GM18873 (cell line): ENCODE measurements around the gene ENDOD1.

Experiments
- ATAC-seq: cut with Tn5 transposase; IDR thresholded peaks from one replicate; pipeline ENCODE4 v1.9.1; 2021; ENCODE audit warnings: mild to moderate bottlenecking, moderate library complexity, moderate number of reproducible peaks; ENCODE audit not compliant: unreplicated experiment, low FRiP score

ENDOD1 gene

GRCh38 chr11:95156916-95157541 is 67.4 kb downstream of the ENDOD1 start:
- ATAC-seq = no peak

- no peak for ATAC-seq
These were observed 68.2 kb downstream of the ENDOD1 start for GRCh38 chr11:95157824-95158223.

- no peak for ATAC-seq
These were observed 71.6 kb downstream of the ENDOD1 start for GRCh38 chr11:95161248-95161647.

- no peak for ATAC-seq
These were observed 73.5 kb downstream of the ENDOD1 start for GRCh38 chr11:95163106-95163505.

GRCh38 chr11:95165638-95166037 is 76.0 kb downstream of the ENDOD1 start:
- ATAC-seq = no peak

GRCh38 chr11:95166781-95167180 is 77.1 kb downstream of the ENDOD1 start:
- no peak for ATAC-seq

GRCh38 chr11:95170294-95170693 is 80.6 kb downstream of the ENDOD1 start:
- ATAC-seq = no peak

GRCh38 chr11:95175818-95176380 is 86.3 kb downstream of the ENDOD1 start:
- no peak for ATAC-seq
